ENCODE data around the gene SMC3.
"Not testable (repeated sequence)": the region's sequence is repeated elsewhere in the genome, so short reads cannot be mapped to it uniquely, and the experiment has no call there.

GRCh38 chr10:110639046-110639445 is 71.6 kb downstream of the SMC3 start:
- TF ChIP-seq CTCF, POLR2A (IDR thresholded peaks at IDR 0.05): not testable (repeated sequence)
